ENCODE data around the gene NBPF14.
A peak's percentile ranks its signal among the peaks of the same experiment; 100 is the strongest.
"Not testable (repeated sequence)": the region's sequence is repeated elsewhere in the genome, so short reads cannot be mapped to it uniquely, and the experiment has no call there.

The NBPF14 gene, protein sequence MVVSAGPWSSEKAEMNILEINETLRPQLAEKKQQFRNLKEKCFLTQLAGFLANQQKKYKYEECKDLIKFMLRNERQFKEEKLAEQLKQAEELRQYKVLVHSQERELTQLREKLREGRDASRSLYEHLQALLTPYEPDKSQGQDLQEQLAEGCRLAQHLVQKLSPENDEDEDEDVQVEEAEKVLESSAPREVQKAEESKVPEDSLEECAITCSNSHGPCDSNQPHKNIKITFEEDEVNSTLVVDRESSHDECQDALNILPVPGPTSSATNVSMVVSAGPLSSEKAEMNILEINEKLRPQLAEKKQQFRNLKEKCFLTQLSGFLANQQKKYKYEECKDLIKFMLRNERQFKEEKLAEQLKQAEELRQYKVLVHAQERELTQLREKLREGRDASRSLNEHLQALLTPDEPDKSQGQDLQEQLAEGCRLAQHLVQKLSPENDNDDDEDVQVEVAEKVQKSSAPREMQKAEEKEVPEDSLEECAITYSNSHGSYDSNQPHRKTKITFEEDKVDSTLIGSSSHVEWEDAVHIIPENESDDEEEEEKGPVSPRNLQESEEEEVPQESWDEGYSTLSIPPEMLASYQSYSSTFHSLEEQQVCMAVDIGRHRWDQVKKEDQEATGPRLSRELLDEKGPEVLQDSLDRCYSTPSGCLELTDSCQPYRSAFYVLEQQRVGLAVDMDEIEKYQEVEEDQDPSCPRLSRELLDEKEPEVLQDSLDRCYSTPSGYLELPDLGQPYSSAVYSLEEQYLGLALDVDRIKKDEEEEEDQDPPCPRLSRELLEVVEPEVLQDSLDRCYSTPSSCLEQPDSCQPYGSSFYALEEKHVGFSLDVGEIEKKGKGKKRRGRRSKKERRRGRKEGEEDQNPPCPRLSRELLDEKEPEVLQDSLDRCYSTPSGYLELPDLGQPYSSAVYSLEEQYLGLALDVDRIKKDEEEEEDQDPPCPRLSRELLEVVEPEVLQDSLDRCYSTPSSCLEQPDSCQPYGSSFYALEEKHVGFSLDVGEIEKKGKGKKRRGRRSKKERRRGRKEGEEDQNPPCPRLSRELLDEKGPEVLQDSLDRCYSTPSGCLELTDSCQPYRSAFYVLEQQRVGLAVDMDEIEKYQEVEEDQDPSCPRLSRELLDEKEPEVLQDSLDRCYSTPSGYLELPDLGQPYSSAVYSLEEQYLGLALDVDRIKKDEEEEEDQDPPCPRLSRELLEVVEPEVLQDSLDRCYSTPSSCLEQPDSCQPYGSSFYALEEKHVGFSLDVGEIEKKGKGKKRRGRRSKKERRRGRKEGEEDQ (N-terminal part only)

DNA sequence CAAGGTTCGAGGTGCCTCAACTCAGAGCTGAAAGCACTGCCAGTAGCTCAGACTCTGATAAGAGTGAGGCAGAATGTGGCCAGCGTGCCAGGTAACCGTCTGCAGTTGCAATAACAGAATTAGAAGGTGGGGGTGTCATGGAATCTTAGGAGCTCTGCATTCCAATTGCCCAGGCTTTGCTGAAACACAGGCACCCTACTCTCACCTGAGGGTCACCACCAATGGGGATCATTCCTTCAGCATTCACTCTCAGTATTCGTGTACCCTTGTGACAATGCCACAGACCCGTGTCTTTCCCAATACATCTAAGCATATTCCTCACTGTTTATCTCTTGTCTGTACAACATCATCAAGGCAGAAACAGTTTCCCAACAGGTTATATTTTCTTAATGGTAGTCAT is at the start of gene NBPF14:
TSS of gene NBPF14 (minus strand) at position 101 of the 400 bp plus-strand sequence. CDS start 294 bp downstream, outside the sequence.
- not testable (repeated sequence) for DNase-seq

DNA sequence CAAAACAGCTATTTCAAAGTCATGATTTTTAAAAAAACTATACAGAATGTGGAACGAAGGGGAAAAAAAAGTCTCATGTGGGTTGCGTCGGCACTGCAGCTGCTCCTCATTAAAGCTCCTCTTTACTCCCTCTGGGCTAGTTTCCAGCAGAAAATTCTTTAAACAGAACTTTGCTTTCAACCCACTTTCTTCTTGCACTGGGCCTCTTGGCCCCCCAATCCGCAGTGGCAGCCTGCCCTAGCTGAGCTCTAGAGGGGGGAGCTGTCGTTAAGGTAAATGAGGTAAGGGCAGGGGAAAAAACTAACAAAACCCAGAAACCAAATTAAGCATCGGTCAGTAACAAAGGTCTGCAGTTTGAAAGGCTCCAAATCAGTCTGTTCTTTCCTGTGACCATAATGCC is 29.6 kb upstream of the NBPF14 start:
- DNase-seq, result not testable (repeated sequence)

DNA sequence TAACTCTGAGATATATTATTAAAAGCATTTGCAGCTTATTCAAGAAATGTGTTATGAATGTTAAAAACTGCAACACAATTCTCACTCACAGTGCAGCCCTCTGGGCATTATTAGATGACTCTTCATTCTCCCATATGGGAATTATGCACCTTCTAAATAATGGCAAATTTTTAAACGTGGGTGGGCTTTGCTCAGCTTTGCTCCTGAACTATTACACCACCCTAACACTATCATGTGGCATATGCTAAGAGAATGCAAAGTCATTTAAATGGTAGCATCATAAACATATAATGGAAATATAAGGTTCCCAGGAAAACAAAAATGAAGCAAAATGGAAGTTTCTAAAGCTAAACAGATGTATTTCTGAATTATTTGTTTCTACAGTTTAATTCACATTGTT is 22.4 kb upstream of the NBPF14 start:
- DNase-seq, result not testable (repeated sequence)

DNA sequence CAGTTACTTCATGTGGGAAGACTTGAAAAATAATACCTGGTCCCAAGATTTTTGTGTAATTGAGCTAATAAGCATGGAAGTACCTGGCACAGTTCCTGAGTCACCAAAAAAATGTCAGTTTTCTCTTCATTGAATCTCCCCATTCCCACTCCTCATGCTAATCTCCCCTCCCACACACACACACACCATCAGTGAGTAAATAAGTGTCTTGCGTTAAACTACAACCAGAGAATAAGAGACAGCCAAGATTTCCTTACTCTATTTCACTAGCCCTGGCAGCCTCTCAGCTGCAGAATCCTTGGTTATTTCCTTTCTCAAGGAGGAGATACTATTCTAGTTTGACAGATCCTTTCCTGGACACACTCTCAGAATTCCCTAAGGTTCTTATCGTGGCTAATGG is 9.5 kb upstream of the NBPF14 start:
- not testable (repeated sequence) for DNase-seq

DNA sequence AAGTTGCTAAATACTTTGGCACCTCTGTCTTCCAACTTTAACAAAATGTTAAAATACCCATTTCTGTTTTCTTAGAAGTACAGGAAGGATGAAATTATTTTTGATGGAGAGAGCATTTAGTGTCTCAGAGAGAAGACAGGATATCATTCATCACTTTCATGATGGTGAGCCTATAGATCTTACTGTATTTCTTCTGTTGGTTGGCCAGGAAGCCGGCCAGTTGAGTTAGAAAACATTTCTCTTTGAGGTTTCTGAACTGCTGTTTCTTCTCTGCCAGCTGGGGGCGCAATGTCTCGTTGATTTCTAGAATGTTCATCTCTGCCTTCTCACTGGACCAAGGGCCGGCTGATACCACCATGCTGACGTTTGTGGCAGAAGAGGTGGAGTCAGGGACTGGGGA is 451 bp downstream of the NBPF14 start:
- not testable (repeated sequence) for DNase-seq

DNA sequence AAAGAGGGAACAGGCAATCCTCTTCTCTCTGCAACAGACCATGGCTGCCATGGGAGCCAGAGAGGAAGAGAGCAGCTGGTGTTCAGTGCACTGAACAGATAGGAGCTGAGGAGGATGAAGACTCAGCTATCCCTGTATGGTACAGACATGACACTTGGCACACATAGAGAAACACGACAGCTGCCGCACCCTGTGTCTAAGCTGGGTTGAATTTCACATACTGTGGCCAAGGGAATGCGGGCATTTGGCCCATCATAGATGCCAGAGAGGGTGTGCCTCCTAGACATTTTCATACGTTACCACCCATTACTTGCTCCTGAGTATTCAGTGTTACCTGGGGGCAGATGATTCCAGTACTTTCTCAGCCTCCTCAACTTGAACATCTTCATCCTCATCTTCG is 4.7 kb downstream of the NBPF14 start:
- DNase-seq, result not testable (repeated sequence)

DNA sequence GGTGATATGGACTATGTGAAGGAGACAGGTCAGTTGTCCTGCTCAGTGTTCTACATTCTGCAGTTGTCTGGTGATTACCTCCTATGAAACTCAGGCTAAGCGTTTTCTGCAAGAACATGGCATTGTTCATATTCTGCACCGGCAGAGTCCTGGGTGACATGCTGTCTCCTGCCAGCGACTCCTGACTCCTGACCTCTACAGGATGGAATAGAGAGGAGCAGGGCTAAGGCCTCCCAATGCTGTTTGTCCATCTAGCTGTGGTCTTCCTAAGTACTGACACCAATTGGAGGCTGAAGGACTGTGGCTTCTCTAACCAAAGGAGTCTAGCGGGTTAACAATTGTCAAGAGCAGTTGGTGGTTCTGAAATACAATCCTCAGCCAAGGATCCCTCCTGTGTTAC is 63.7 kb downstream of the NBPF14 start:
- DNase-seq, result not testable (repeated sequence)

DNA sequence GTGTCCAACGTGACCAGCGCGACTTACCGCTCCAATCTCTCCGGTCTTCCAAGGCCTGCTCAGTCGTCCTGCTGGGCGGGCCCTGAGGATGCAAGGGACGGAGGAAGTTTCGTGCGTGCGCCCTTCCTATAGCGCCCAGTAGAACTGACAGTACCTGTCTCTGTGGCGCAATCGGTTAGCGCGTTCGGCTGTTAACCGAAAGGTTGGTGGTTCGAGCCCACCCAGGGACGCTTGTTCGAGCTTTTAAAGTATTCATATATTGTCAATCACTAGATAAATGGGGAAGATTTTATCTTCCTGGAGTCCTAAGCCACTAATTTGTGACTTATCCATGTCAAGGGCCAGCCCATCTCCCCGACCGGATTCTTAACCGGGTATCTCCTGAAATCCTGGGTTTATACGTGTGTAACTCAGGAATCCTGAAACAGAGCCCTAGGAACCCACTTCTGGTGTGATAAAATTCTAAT is 66.7 kb downstream of the NBPF14 start:
- peak; percentile 61 to 73 for DNase-seq

DNA sequence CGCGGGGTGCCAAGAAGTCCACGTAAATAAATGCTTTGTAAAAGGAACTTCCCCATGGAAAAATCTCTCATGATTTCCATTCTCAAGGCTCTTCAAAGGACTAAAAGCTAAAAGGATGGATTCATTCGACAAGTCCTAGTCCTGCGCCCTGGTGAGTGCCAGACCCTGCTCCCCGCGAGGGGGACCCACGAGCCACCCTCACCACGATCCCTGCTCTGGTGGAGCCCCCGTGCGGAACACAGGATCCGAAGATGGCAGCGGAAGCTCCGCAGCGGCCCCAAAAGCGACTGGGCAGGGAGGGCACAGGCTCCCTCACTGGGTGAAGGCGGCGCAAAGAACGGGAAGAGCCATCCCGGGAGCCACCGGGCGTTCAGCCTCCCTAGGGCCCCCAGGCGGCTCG is 67.2 kb downstream of the NBPF14 start:
- not testable (repeated sequence) for DNase-seq

DNA sequence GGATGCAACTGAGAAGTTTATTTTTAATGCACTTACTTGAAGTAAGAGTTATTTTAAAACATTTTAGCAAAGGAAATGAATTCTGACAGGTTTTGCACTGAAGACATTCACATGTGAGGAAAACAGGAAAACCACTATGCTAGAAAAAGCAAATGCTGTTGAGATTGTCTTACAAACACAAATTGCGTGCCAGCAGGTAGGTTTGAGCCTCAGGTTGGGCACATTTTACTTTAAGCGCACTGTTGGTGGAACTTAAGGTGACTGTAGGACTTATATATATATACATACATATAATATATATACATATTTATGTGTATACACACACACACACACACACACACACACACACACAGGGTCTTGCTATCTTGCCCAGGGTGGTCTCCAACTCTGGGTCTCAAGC is 69.2 kb downstream of the NBPF14 start:
- DNase-seq, result not testable (repeated sequence)

DNA sequence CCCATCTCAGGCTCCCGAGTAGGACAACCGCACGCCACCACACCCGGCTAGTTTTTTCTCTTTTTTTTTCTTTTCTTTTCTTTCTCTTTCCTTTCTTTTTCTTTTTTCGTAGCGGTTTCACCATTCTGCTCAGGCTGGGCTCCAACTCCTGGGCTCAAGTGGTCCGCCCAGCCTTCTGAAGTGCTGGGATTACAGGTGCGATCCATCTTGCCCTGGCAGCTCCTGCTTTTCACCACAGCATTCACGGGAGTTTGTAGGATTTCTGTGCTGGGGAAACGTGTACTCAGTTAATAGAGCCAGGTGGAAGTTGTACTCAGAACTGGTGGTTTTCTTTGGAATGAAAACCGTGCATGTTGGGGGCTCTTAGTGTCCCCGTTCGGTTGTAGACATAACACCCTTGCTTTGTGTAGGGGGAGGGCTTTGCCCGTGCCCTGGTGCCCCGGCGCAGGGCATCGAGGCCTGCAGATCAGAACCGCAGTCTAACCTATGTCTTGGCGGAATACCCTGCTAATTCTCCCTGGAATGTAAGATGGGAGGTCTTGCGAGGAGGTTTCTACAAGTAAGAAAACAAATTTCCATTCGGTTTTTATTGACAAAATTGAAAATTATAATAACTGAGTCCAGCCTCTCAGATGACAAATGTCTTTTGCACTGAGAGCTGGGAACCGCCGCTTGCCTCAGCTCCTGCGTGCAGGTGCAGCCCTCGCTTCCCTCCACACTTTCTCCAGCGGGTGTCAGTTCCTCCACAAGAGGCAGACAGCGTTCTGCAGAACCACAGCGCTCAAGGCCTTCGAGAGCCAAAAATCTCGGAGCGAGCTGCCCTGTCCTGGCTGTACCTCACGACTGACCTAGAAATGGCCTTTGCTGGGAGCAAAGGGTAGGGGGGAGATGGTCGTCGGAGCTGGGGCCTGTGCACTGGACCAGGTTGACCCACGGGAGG is 72.3 kb downstream of the NBPF14 start:
- not testable (repeated sequence) for DNase-seq

DNA sequence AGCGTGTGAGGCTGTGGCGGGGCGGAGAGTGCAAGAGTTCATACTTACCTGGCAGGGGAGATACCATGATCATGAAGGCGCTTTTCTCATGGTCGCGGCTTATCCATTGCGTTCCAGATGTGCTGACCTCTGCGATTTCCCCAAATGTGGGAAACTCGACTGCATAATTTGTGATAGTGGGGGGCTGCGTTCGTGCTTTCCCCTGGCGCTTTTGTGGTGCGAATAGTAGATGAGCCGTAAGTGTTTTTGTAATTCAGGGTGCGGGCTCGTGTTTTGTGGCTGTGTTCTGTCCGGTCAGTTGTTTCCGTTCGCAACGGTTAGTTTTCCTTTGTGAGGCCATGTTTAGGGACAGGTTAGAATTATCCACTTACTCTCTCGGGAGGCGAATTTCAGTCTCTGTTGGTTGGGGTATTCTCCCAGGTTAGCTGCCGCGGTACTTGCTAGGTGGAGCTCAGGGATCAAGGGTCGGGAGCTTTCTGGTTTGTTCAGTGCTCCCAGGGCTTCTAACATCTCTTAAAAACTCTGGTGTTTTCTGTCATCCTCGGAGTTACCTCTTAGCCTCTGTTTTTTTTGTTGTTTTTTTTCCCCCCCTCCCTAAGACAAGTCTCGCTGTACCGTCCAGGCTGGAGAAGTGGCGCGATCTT is 73.1 kb downstream of the NBPF14 start:
- DNase-seq, result peak; percentile 90 to 93

DNA sequence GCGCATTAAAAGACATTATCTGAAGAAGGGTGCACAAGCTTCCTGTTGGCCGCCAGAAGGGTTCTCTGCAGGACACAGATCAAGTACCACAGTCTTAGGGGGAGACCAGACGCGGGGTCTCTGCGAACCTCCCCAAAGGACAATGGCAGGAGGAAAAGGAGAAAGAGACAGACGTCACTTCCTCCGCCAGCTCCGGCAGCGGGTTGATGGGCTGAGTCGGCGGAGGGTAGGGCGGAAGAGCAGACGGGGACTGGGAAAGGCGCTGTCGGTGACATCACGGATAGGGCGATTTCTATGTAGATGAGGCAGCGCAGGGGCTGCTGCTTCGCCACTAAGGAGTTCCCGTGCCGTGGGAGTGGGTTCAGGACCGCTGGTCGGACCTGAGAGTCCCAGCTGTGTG is 73.7 kb downstream of the NBPF14 start:
- DNase-seq, result peak; percentile 65 to 68

DNA sequence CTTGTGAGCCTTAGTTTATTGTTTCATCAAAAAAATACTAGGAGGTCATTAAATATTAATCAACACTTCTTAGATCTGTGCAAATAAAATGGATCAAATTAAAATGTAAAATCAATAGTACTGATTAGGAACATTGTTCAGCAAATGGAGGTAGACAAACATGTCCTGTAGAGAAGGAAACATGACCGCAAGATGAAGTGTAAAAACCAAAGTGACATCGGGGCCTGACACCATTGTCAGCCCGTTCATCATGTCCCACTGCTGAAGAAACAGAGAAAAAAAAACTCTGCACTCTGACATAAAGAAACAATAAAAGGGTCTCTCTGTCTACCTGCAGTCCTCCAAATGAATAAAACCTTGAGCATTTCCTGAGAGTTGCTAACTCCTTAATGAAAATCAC is 81.5 kb downstream of the NBPF14 start:
- DNase-seq, result not testable (repeated sequence)

DNA sequence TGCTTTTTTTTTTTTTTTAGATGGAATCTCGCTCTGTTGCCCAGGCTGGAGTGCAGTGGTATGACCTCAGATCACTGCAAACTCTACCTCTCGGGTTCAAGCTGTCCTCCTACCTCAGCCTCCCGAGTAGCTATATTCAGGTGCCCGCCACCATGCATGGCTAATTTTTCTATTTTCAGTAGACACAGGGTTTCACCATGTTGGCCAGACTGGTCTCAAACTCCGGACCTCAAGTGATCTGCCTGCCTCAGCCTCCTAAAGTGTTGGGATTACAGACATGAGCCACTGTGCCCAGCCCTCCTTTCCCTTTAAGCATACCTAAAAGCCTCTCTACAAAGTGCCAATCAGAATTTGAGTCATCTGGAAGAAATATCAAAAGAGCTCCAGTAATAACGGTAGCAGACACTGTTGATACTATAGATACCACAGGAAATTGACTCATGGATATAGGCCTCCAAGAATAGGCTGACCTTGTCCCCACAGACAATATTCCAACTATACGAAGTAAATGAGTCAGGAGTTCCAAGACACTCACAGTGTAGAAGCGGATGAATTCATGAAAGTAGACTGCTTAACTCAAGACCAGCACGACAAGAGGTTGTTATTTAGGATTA is 83.1 kb downstream of the NBPF14 start:
- DNase-seq, result not testable (repeated sequence)

DNA sequence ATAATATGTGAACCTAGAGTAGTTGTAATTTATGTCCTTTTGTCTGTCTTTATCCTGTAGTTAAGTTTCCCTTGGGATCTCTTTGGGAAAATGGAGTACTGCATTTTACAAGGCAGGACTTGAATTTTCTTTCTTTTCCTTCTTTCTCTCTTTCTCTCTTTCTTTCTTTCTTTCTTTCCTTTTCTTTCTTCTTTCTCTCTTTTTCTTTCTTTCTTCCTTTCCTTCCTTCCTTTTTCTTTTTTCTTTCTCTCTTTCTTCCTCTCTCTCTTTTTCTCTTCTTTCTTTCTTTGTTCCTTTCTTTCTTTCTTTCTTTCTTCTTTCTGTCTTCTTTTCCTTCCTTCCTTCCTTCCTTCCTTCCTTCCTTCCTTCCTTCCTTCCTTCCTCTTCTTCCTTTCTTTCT is 101.9 kb downstream of the NBPF14 start:
- DNase-seq, result not testable (repeated sequence)

DNA sequence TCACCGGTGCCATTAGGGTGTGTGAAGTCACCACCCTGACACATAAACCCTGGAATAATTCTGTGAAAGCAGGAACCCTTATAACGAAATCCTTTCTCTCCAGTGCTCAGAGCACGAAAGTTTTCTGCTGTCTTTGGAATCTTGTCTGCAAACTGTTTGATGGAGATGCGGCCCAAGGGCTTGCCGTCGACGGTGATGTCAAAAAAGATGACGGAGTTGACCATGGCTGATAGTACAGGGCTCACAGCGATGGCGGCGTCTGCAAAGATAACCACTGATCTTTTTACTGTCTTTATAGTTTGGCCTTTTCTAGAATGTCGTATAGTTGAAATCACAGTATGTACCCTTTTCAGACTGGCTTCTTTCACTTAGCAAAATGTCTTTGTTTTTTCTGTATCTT is 112.8 kb downstream of the NBPF14 start, which contains the start of gene PPIAL4G:
TSS of gene PPIAL4G (minus strand) at position 274 of the 400 bp plus-strand sequence. CDS start at position 224, 50 bp downstream.
- not testable (repeated sequence) for DNase-seq
